SK-N-MC (cell line): ENCODE data around the gene OSBPL1A.

Experiments
- EZH2 ChIP-seq: fragments of 200-600 bp; sonication (generic); IDR thresholded peaks from one replicate; pipeline ENCODE4 v1.6.1; 2017; ENCODE audit warnings: antibody characterized with exemption
- POLR2AphosphoS5 ChIP-seq: IDR thresholded peaks from 2 replicates; pipeline ENCODE4 v1.6.1; 2012; ENCODE audit warnings: mild to moderate bottlenecking, low read depth, low read length, borderline replicate concordance

- TF ChIP-seq EZH2: no peak
- TF ChIP-seq POLR2AphosphoS5: no peak
Measured at GRCh38 chr18:24234850-24235418, 162.7 kb downstream of the OSBPL1A start.
